CD4-positive, alpha-beta T cell treated with Interleukin-4 for 4 hours (primary cell): ENCODE measurements around the gene HNRNPL.
"Not testable (repeated sequence)": the region's sequence is repeated elsewhere in the genome, so short reads cannot be mapped to it uniquely, and the experiment has no call there.

Experiments used
- DNase-seq: peaks from one replicate; pipeline ENCODE4 v3.0.0-alpha.2; 2020

Gene HNRNPL

DNA sequence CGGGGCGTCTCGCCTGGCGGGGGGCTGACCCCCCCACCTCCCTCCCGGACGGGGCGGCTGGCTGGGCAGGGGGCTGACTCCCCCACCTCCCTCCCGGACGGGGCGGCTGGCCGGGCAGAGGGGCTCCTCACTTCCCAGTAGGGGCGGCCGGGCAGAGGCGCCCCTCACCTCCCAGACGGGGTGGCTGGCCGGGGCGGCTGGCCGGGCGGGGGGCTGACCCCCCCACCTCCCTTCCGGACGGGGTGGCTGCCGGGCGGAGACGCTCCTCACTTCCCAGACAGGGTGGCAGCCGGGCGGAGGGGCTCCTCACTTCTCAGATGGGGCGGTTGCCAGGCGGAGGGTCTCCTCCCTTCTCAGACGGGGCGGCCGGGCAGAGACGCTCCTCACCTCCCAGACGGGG is 52.0 kb downstream of the HNRNPL start:
- DNase-seq, result not testable (repeated sequence)

GRCh38 chr19:38796154-38796553 is 53.6 kb downstream of the HNRNPL start:
- no peak for DNase-seq

- DNase-seq, result no peak
These were observed 54.2 kb downstream of the HNRNPL start for GRCh38 chr19:38795549-38795948.

DNA sequence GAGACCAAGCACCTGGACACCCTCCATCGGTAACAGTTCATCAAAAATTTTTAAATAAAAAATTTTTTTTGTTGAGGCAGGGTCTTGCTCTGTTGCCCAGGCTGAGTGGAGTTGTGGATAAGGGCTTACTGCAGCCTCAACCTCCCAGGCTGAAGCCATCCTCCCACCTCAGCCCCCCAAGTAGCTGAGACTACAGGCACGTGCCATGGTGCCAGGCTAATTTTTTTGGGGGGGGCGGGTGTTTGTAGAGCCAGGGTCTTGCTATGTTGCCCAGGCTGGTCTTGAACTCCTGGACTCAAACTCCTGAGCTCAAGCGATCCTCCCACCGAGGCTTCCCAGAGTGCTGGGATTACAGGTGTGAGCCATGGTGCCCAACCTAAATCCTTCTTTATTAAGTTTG is 56.1 kb downstream of the HNRNPL start:
- DNase-seq, result no peak

DNA sequence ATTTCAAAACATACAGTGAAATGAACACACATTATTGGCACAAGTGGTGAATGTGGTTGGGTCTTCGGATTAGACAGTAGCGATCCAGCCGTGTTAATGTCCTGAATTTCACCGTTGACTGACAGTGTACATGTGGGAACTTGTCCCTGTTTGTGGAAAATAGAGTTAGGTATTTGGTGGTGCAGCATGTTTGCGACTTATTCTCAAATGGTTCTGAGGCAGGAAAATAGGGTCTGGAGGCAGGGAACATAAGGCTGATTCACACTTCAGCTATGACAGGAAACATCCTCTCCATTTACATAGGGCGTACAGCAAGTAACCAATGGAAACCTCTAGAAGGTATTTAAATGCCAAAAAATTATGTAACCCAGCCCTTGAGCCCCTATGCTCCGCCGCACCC is 56.6 kb downstream of the HNRNPL start:
- DNase-seq, result no peak

GRCh38 chr19:38792250-38793111 is 57.3 kb downstream of the HNRNPL start:
- DNase-seq, result peak; percentile 12

GRCh38 chr19:38791451-38792064 is 58.2 kb downstream of the HNRNPL start:
- DNase-seq, result not testable (repeated sequence)

DNA sequence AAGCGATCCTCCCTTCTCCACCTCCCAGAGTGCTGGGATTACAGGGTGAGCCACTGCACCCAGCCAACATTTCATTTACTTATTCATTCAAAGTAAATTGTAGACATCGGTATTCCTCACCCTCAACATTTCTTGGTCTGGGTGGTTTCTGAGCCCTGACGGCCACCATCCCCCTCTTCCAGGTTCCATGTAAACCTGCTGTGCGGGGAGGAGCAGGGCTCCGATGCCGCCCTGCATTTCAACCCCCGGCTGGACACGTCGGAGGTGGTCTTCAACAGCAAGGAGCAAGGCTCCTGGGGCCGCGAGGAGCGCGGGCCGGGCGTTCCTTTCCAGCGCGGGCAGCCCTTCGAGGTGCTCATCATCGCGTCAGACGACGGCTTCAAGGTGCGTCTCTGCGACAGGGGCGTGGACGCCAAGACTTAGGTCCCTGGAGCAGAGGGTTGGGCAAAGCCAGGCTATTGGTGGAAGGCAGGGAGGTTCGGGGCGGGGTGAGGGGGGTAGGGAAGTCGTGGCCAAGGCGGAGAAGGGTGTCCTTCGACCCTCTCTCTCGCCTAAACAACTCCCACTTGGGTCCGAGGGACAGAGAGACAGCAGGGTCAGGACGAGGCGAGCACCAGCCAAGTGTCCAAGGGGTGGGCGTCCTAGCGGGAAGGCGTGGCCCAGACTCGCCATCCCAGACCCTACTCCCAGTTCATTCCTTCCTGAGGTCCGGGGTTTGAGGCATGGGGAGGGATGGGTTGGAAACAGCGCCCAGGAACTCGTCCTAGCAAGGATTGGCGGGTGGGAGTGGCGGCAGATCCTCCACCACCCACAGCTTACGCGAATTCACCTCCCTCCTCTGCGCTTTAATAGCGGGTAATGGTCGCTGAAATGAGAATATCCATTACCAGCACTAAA is 59.0 kb downstream of the HNRNPL start:
- DNase-seq, result not testable (repeated sequence)

DNA sequence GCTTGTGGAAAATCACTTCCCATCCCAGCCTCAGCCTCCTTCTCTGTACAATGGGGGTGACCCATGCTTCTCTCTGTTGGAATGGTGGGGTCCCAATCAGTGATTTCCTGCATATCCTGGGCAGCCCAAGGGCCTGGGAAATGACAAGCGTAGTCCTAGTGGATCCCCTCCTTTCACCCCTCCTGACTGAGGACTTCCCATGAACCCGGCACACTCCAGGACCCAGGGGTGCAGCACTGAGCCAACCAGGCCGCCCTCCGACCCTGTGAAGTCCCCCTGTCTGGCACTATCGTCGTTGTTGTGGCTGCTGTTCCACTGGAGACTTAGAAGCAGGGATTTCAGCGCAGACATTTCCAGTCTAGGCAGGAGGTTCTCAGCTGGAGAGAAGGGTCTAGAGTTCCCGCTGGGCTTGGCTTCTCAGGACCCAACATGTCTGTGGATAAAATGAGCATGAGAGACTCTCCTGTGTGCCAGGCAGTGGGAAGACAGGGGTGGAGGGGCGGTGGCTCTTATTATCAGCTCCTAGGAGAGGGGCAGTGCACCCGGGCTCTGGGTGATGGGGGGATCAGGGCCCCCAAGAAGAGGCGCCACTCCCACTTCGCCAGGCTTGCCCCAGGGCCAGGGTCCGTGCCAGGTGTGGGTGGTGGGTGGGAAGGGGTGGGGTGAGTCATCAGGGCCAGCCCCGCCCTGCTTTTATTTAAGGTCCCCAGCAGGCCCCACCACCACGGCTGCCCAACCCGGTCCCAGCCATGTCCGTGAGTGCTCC is 61.1 kb downstream of the HNRNPL start, which contains the start of gene LGALS7B:
Gene LGALS7B, plus strand, starts transcription at position 723 of the 766 bp plus-strand sequence. Its CDS starts 27 bp downstream, at position 750.
- DNase-seq, result no peak

DNA sequence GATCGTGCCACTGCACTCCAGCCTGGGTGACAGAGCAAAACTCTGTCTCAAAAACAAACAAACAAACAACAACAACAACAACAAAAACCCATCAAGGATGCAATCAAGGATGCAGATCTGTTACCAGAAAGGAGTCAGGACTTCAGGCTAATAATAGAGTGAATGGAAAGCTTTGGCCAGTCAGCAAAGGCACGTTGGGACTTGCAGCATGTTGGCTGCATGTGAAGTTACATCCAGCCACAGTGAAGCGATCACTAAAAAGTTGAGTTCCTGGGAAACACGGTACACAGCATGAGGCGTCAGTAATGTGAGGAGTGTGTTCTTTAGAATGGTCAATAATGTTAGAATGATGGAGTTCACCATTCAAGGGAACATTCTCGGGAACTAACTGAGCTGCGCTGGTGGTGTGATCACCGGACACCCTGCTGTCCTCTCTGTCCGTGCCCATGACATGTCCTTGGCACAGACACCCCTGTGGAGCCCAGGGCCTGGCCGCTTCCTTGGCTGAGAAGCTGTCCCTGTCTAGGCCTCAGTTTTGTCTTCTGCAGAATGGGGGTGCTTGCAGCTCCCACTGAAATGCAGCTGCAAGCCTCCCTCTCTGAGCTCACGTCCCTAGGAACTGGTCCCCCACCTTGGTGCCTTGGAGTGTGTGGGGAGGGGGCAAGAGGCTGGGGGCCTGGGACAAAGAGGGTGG is 63.1 kb downstream of the HNRNPL start:
- DNase-seq, result no peak
